Prostate gland (tissue), 2 donors: ENCODE measurements around the gene FOXP1. TPM values are rescaled to one million over a fixed set of nuclear protein-coding genes. Genes with fewer than 3 reads are reported as not detected.

ENCODE experiments used
- DNase-seq: peaks from one replicate; pipeline ENCODE4 v3.0.0-alpha.2; 2019; ENCODE audit warnings: low spot score
- H3K27ac ChIP-seq, 2 donors: fragments of 200-600 bp; sonication (generic); 2 replicates each; pipeline ENCODE4 v1.5.1; 2017 to 2019
- H3K27me3 ChIP-seq: fragments of 200-600 bp; sonication (generic); replicated peaks from 2 replicates; pipeline ENCODE4 v1.5.1; 2019; ENCODE audit not compliant: insufficient read depth
- H3K36me3 ChIP-seq, 2 donors: fragments of 200-600 bp; sonication (generic); 1 replicate in 1 of 2; 2 replicates in 1 of 2; pipeline versions ENCODE4 v1.5.1 to v1.8.1; 2017 to 2019
- H3K4me1 ChIP-seq: fragments of 200-600 bp; sonication (generic); replicated peaks from 2 replicates; pipeline ENCODE4 v1.5.1; 2019
- H3K4me3 ChIP-seq, 2 donors: fragments of 200-600 bp; sonication (generic); 2 replicates each; pipeline ENCODE4 v1.5.1; 2017 to 2019
- H3K9me3 ChIP-seq: fragments of 200-600 bp; sonication (generic); 2 replicates; pipeline ENCODE4 v1.5.1; 2017
- POLR2A ChIP-seq: fragments of 450-650 bp; IDR thresholded peaks from one replicate; pipeline ENCODE4 v1.6.1; 2016; ENCODE audit warnings: antibody characterized with exemption, mild to moderate bottlenecking
- POLR2AphosphoS5 ChIP-seq: sonication (generic); formaldehyde crosslinking; IDR thresholded peaks from one replicate; pipeline ENCODE4 v1.6.1; 2017; ENCODE audit warnings: antibody characterized with exemption
- WGBS: methylation state at CpG from one replicate; pipeline ENCODE4 v1.1.5; 2018; 5-methylcytosine and 5-hydroxymethylcytosine counted together
- intact Hi-C: fragments of 100-400 bp; cut with DNase I; formaldehyde crosslinking; loops from one replicate; pipeline ENCODE4 v1.14.2; 2022
- total RNA-seq, 2 donors: library from RNA; depleted of rRNA; stranded (reverse); fragments of >200 nt; gene quantifications; one replicate each; pipeline ENCODE4 v1.1.0, GENCODE V29; 2016
- TF ChIP-seq, protein P1 (sequence below), 4 experiments: fragments of 200-600 bp in 2 of 4; fragments of 450-650 bp in 2 of 4; sonication (generic) in 2 of 4; IDR thresholded peaks; 1 replicate in 3 of 4; 2 replicates in 1 of 4; pipeline ENCODE4 v1.5.1; 2016 to 2019; ENCODE audit warnings: antibody characterized with exemption in 4 of 4, mild to moderate bottlenecking in 2 of 4, moderate library complexity in 2 of 4

Gene FOXP1
- total RNA-seq, 2 donors from 2014 or later: 133 to 156 TPM

DNA sequence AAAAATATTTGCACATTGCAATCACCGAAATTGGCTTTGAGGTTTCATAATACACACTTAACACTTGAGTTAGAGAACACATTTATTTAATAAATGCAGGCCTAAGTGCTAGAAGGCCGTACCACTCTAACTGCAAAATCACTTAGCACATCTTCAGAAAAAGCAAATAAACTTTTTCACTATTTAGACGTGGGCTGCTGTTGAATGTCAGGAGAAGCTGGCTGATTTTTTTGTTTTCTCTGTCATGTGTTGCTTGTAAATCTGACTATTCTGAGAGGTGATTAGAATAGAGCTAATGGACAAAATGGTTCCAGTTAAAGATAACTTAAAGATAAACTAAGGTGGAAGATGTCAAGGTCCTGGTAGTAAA, 265.1 kb downstream of the FOXP1 start:
- Histone ChIP-seq H3K9me3 (no peaks in the 10 kb centered on the region), H3K27me3 (no peaks in the 10 kb centered on the region), H3K27ac (no peak overlapping the region), H3K4me1 (no peaks in the 10 kb centered on the region), H3K4me3 (no peak overlapping the region), H3K36me3 (no peaks in the 10 kb centered on the region)
- TF ChIP-seq POLR2A (no peak), POLR2AphosphoS5 (no peak)
- TF ChIP-seq, protein P1, sequence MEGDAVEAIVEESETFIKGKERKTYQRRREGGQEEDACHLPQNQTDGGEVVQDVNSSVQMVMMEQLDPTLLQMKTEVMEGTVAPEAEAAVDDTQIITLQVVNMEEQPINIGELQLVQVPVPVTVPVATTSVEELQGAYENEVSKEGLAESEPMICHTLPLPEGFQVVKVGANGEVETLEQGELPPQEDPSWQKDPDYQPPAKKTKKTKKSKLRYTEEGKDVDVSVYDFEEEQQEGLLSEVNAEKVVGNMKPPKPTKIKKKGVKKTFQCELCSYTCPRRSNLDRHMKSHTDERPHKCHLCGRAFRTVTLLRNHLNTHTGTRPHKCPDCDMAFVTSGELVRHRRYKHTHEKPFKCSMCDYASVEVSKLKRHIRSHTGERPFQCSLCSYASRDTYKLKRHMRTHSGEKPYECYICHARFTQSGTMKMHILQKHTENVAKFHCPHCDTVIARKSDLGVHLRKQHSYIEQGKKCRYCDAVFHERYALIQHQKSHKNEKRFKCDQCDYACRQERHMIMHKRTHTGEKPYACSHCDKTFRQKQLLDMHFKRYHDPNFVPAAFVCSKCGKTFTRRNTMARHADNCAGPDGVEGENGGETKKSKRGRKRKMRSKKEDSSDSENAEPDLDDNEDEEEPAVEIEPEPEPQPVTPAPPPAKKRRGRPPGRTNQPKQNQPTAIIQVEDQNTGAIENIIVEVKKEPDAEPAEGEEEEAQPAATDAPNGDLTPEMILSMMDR (IDR thresholded peaks at IDR 0.05): no peak
- WGBS: 31% methylated on average over 3 of the region's 3 CpGs
- no peak for DNase-seq
- intact Hi-C loops: loop anchor here (5.0 kb wide), 1 partner anchor 49 kb away; no protein-coding TSS in a partner anchor

DNA sequence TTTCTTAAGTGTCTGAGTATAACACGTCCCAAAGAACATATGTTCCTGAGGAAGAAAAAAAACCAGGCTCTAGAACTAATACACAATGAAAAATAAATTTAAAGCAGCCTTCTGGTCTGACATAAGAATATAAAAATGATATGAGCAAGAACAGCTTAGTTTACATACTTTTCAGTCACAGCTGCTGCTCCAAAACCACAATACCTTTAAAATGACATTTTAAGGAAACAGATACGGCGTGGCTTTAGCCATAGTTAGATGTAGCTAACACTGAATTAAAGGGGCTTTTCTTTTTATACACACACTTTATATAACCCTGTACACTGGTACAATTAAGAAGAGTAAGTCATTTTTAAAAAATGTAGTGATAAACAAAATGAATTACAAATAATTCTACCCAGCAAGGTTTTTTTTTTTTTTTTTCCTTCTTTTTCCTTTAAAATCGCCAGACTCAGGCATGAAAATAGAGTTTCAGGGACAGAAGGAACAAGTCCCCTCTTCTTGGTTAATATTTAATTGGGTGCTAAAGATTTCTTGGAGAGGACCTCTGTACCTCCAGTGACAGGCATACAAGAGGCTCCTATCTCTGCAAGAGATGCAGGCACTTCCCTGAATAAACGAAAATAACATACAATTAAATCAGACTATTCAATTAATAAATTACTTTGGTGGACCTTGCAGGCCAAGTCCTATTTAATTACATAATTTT, 265.6 kb downstream of the FOXP1 start:
- no peak for DNase-seq
- TF ChIP-seq, protein P1 (IDR thresholded peaks at IDR 0.05): no peak
- TF ChIP-seq POLR2AphosphoS5 (no peak), POLR2A (no peak)
- 35% methylated on average over 5 of the region's 5 CpGs for WGBS
- no peaks in the 10 kb centered on the region for H3K9me3 ChIP-seq
- no peaks in the 10 kb centered on the region for H3K36me3 ChIP-seq
- H3K4me3 ChIP-seq: no peak overlapping the region
- intact Hi-C loops: loop anchor here (5.0 kb wide), 1 partner anchor 49 kb away; no protein-coding TSS in a partner anchor
- no peak overlapping the region for H3K27ac ChIP-seq
- H3K27me3 ChIP-seq: no peaks in the 10 kb centered on the region
- no peaks in the 10 kb centered on the region for H3K4me1 ChIP-seq

DNA sequence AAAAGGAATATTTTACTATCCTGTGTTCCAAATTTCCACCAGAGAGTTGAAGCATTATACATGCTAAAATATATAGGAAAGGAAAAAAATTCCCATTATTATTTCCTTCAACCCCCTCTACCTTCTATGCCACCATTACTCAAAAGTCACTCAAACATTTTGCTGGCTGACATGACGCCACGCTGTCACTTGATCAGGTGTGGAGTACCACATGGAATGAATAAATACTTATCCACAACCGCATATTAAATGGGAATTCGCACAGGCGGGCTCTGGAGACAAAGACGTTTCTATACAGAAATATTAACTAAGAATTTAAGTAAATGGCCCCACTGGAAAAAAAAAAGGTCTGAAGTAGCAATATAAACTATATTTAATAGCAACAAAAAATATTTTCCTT, 266.4 kb downstream of the FOXP1 start:
- TF ChIP-seq POLR2AphosphoS5: no peak
- TF ChIP-seq POLR2A: no peak
- TF ChIP-seq, protein P1 (IDR thresholded peaks at IDR 0.05): no peak
- no peaks in the 10 kb centered on the region for H3K27me3 ChIP-seq
- no peak for DNase-seq
- H3K4me3 ChIP-seq: no peak overlapping the region
- no peaks in the 10 kb centered on the region for H3K4me1 ChIP-seq
- no peak overlapping the region for H3K27ac ChIP-seq
- intact Hi-C loops: loop anchor here (5.0 kb wide), 1 partner anchor 50 kb away; no protein-coding TSS in a partner anchor
- WGBS: 96% methylated on average over 6 of the region's 6 CpGs
- no peaks in the 10 kb centered on the region for H3K9me3 ChIP-seq
- H3K36me3 ChIP-seq: no peaks in the 10 kb centered on the region

DNA sequence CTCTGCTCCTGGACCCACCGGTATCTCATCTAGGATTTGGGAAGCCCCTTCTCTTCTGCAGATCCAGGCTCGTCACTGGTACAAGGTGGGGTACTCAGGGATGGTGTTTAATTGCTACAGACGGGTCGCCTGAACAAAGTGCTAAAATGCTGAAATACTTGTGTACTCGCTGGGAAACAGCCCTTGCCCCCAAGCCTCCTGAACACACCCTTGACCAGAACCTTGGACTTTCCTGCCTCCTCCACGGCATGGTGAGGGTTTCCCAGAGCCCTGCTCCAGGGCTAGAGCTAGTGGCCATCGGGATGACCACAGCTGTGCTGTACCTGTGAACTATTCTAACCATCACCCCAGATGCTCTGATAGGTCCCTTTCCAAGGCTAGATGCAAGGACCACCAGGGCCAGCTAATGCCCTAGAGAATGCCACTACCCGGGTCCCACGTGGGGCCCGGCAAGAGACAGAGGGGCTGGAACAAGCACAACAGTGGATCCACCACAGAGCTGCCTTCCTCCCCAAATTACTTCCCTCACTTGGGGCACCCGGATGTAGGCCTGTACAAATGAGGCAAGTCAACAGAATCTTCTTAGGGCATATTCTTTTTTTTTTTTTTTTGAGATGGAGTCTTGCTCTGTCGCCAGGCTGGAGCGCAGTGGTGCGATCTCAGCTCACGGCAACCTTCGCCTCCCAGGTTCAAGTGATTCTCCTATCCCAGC, 267.3 kb downstream of the FOXP1 start:
- intact Hi-C loops: loop anchor here (5.0 kb wide), 1 partner anchor 51 kb away; no protein-coding TSS in a partner anchor
- Histone ChIP-seq H3K9me3 (no peaks in the 10 kb centered on the region), H3K27me3 (no peaks in the 10 kb centered on the region), H3K4me3 (no peak overlapping the region), H3K27ac (no peak overlapping the region), H3K36me3 (no peaks in the 10 kb centered on the region), H3K4me1 (no peaks in the 10 kb centered on the region)
- TF ChIP-seq POLR2AphosphoS5 (no peak), POLR2A (no peak)
- TF ChIP-seq, protein P1 (IDR thresholded peaks at IDR 0.05): no peak
- 95% methylated on average over 16 of the region's 16 CpGs for WGBS
- DNase-seq: no peak
